ENCODE data around the gene CPM.

Gene CPM

GRCh38 chr12:68833508-68833907 is 99.5 kb downstream of the CPM start:
- TF ChIP-seq GATA2 (IDR thresholded peaks at IDR 0.05; ENCODE audit: low read depth, low read length) (no peak), GATA3 (IDR thresholded peaks at IDR 0.05; ENCODE audit: low read depth, low read length) (no peak)

GRCh38 chr12:68832504-68832867 is 100.5 kb downstream of the CPM start:
- TF ChIP-seq GATA2 (IDR thresholded peaks at IDR 0.05; ENCODE audit: low read depth, low read length) = no peak
- no peak for TF ChIP-seq GATA3 (IDR thresholded peaks at IDR 0.05; ENCODE audit: low read depth, low read length)

- TF ChIP-seq GATA2 (IDR thresholded peaks at IDR 0.05; ENCODE audit: low read depth, low read length) (no peak), GATA3 (IDR thresholded peaks at IDR 0.05; ENCODE audit: low read depth, low read length) (no peak)
Measured at GRCh38 chr12:68831751-68832503, 101.0 kb downstream of the CPM start.

GRCh38 chr12:68831272-68831671 is 101.7 kb downstream of the CPM start:
- no peak for TF ChIP-seq GATA3 (IDR thresholded peaks at IDR 0.05; ENCODE audit: low read depth, low read length)
- no peak for TF ChIP-seq GATA2 (IDR thresholded peaks at IDR 0.05; ENCODE audit: low read depth, low read length)

- TF ChIP-seq GATA2 (IDR thresholded peaks at IDR 0.05; ENCODE audit: low read depth, low read length) (no peak), GATA3 (IDR thresholded peaks at IDR 0.05; ENCODE audit: low read depth, low read length) (no peak)
Measured at GRCh38 chr12:68828672-68829068, 104.3 kb downstream of the CPM start.

- TF ChIP-seq GATA3 (IDR thresholded peaks at IDR 0.05; ENCODE audit: low read depth, low read length) (no peak), GATA2 (IDR thresholded peaks at IDR 0.05; ENCODE audit: low read depth, low read length) (no peak)
Measured at GRCh38 chr12:68827895-68828671, 104.9 kb downstream of the CPM start.

GRCh38 chr12:68825569-68826217 is 107.3 kb downstream of the CPM start:
- TF ChIP-seq GATA2 (IDR thresholded peaks at IDR 0.05; ENCODE audit: low read depth, low read length) = no peak
- TF ChIP-seq GATA3 (IDR thresholded peaks at IDR 0.05; ENCODE audit: low read depth, low read length) = no peak

- no peak for TF ChIP-seq GATA3 (IDR thresholded peaks at IDR 0.05; ENCODE audit: low read depth, low read length)
- TF ChIP-seq GATA2 (IDR thresholded peaks at IDR 0.05; ENCODE audit: low read depth, low read length) = no peak
Measured at GRCh38 chr12:68824597-68825250, 108.2 kb downstream of the CPM start.

GRCh38 chr12:68824131-68824530 is 108.8 kb downstream of the CPM start:
- TF ChIP-seq GATA3 (IDR thresholded peaks at IDR 0.05; ENCODE audit: low read depth, low read length) (no peak), GATA2 (IDR thresholded peaks at IDR 0.05; ENCODE audit: low read depth, low read length) (no peak)

- TF ChIP-seq GATA3 (IDR thresholded peaks at IDR 0.05; ENCODE audit: low read depth, low read length) (no peak), GATA2 (IDR thresholded peaks at IDR 0.05; ENCODE audit: low read depth, low read length) (no peak)
Measured at GRCh38 chr12:68823696-68824095, 109.3 kb downstream of the CPM start.

- TF ChIP-seq GATA2 (IDR thresholded peaks at IDR 0.05; ENCODE audit: low read depth, low read length) = no peak
- TF ChIP-seq GATA3 (IDR thresholded peaks at IDR 0.05; ENCODE audit: low read depth, low read length) = no peak
Measured at GRCh38 chr12:68821357-68822188, 111.4 kb downstream of the CPM start.

- TF ChIP-seq GATA3 (IDR thresholded peaks at IDR 0.05; ENCODE audit: low read depth, low read length) (no peak), GATA2 (IDR thresholded peaks at IDR 0.05; ENCODE audit: low read depth, low read length) (no peak)
Measured at GRCh38 chr12:68815928-68816800, 116.8 kb downstream of the CPM start.
